ENCODE measurements around the gene UQCR11.

The UQCR11 gene

DNA sequence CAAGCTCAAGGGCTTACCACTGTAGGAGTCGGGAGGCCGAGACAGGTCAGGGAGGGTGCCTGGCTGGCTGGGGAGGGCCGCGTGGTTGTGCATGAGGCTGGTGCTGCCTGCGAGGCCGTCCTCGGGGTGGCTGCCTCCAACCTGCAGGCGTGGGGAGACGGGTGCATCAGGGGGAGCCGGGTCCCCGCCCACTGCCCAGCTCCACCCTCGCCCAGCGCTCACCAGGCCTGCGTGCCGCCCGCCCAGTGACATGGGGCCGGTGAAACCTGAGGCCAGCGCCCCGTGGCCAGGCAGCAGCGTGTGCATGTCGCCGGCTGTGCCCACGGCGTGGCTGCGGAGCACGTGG is 13.8 kb upstream of the UQCR11 start:
- peaks cover 55% of the 10 kb centered on the region for H3K36me3 Mint-ChIP-seq (ENCODE audit: low read depth)
- H3K4me3 Mint-ChIP-seq, result no peak overlapping the region
- no peak overlapping the region for H3K27ac Mint-ChIP-seq
- TF ChIP-seq, protein P1, sequence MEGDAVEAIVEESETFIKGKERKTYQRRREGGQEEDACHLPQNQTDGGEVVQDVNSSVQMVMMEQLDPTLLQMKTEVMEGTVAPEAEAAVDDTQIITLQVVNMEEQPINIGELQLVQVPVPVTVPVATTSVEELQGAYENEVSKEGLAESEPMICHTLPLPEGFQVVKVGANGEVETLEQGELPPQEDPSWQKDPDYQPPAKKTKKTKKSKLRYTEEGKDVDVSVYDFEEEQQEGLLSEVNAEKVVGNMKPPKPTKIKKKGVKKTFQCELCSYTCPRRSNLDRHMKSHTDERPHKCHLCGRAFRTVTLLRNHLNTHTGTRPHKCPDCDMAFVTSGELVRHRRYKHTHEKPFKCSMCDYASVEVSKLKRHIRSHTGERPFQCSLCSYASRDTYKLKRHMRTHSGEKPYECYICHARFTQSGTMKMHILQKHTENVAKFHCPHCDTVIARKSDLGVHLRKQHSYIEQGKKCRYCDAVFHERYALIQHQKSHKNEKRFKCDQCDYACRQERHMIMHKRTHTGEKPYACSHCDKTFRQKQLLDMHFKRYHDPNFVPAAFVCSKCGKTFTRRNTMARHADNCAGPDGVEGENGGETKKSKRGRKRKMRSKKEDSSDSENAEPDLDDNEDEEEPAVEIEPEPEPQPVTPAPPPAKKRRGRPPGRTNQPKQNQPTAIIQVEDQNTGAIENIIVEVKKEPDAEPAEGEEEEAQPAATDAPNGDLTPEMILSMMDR (IDR thresholded peaks at IDR 0.05; ENCODE audit: unreplicated experiment in 3 of 3), result no peak
- no peaks in the 10 kb centered on the region for H3K4me1 Mint-ChIP-seq
- no peaks in the 10 kb centered on the region for H3K9me3 Mint-ChIP-seq
- H3K27me3 Mint-ChIP-seq (ENCODE audit: low read depth), result no peaks in the 10 kb centered on the region

- H3K27me3 Mint-ChIP-seq (ENCODE audit: low read depth), result no peaks in the 10 kb centered on the region
- no peak overlapping the region for H3K27ac Mint-ChIP-seq
- no peaks in the 10 kb centered on the region for H3K4me1 Mint-ChIP-seq
- no peaks in the 10 kb centered on the region for H3K9me3 Mint-ChIP-seq
- TF ChIP-seq, protein P1 (IDR thresholded peaks at IDR 0.05; ENCODE audit: unreplicated experiment in 3 of 3), result peak in 2 of 3 experiments; percentile 24 to 33
- H3K36me3 Mint-ChIP-seq (ENCODE audit: low read depth), result peaks cover 55% of the 10 kb centered on the region
- no peak overlapping the region for H3K4me3 Mint-ChIP-seq
These were observed 13.2 kb upstream of the UQCR11 start for GRCh38 chr19:1618157-1619093.

DNA sequence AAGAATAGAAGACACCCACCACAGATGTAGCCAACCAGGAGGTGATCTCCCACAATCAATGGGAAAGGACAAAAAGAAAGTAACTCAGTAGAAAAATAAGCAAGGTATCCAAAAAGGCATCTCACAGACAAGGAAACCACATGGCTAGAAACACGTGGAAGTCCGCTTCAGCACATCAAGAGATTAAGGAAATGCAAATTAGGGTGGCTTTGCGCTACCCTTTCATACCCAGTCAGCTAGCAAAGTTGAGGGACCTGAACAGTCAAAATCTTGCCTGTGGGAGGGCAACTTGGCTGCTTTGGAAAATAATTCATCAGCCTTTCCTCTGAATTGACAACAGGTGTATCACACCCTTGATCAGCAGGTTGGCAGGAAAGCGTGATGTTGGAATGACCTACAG is 11.6 kb upstream of the UQCR11 start:
- H3K27me3 Mint-ChIP-seq (ENCODE audit: low read depth), result no peaks in the 10 kb centered on the region
- H3K4me3 Mint-ChIP-seq, result no peak overlapping the region
- H3K36me3 Mint-ChIP-seq (ENCODE audit: low read depth), result peaks cover 53% of the 10 kb centered on the region
- H3K27ac Mint-ChIP-seq, result no peak overlapping the region
- no peaks in the 10 kb centered on the region for H3K4me1 Mint-ChIP-seq
- TF ChIP-seq, protein P1 (IDR thresholded peaks at IDR 0.05; ENCODE audit: unreplicated experiment in 3 of 3), result no peak
- no peaks in the 10 kb centered on the region for H3K9me3 Mint-ChIP-seq

DNA sequence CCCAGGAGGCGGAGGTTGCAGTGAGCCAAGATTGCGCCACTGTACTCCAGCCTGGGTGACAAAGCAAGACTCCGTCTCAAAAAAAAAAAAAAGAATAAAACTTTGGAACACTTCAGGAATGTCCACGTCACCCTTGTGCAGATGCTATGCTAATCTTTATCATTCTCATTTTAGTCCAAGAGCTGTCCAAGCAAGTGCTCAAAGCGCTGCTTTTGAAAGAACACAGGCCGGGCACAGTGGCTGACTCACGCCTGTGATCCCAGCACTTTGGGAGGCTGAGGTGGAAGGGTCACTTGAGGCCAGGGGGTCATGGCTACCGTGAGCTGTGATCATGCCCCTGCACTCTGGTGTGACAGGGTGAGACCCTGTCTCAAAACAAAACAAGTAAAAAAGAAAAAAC is 11.1 kb upstream of the UQCR11 start:
- TF ChIP-seq, protein P1 (IDR thresholded peaks at IDR 0.05; ENCODE audit: unreplicated experiment in 3 of 3), result no peak
- Mint-ChIP-seq H3K9me3 (no peaks in the 10 kb centered on the region), H3K4me1 (no peaks in the 10 kb centered on the region), H3K4me3 (no peak overlapping the region), H3K36me3 (ENCODE audit: low read depth) (peaks cover 56% of the 10 kb centered on the region), H3K27ac (no peak overlapping the region), H3K27me3 (ENCODE audit: low read depth) (no peaks in the 10 kb centered on the region)

GRCh38 chr19:1615156-1615765 is 10.0 kb upstream of the UQCR11 start:
- Mint-ChIP-seq H3K4me3 (no peak overlapping the region), H3K36me3 (ENCODE audit: low read depth) (peaks cover 59% of the 10 kb centered on the region), H3K9me3 (no peaks in the 10 kb centered on the region), H3K27me3 (ENCODE audit: low read depth) (no peaks in the 10 kb centered on the region), H3K27ac (no peak overlapping the region), H3K4me1 (no peaks in the 10 kb centered on the region)
- TF ChIP-seq, protein P1 (IDR thresholded peaks at IDR 0.05; ENCODE audit: unreplicated experiment in 3 of 3), result no peak
